ENCODE measurements around the gene AVP. TPM values are rescaled to one million over a fixed set of nuclear protein-coding genes. Genes with fewer than 3 reads are reported as not detected.

Gene AVP
- total and polyA plus RNA-seq, 9 of the 15 experiments (the other 6 are each of a cell fraction or from before 2014, with no cell fraction given) = not detected

DNA sequence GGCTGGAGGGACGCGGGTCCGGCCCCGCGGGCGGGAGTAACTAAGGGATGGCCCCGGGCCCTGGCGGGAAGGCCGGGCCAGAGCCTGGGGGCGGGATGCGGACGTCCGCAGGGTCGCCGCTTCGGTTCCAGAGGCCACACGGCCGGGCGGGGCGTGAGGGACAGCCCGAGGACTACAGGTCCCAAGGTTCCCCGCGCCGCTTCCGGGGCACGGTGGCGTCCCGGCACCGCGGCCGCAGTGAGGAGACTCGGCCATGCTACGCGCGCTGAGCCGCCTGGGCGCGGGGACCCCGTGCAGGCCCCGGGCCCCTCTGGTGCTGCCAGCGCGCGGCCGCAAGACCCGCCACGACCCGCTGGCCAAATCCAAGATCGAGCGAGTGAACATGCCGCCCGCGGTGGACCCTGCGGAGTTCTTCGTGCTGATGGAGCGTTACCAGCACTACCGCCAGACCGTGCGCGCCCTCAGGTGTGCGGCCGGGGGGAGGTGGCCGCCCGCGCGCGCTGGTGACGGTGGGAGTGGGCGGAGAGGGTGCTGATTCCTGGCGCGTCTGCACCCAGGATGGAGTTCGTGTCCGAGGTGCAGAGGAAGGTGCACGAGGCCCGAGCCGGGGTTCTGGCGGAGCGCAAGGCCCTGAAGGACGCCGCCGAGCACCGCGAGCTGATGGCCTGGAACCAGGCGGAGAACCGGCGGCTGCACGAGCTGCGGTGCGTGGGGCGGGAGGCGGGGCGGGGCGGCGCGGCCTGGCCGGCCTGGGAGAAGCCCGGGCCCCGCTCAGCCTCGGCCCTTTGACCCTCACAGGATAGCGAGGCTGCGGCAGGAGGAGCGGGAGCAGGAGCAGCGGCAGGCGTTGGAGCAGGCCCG lies 38.5 kb downstream of the AVP start, which contains the start of gene MRPS26 (continued):
- TF ChIP-seq, protein P1, sequence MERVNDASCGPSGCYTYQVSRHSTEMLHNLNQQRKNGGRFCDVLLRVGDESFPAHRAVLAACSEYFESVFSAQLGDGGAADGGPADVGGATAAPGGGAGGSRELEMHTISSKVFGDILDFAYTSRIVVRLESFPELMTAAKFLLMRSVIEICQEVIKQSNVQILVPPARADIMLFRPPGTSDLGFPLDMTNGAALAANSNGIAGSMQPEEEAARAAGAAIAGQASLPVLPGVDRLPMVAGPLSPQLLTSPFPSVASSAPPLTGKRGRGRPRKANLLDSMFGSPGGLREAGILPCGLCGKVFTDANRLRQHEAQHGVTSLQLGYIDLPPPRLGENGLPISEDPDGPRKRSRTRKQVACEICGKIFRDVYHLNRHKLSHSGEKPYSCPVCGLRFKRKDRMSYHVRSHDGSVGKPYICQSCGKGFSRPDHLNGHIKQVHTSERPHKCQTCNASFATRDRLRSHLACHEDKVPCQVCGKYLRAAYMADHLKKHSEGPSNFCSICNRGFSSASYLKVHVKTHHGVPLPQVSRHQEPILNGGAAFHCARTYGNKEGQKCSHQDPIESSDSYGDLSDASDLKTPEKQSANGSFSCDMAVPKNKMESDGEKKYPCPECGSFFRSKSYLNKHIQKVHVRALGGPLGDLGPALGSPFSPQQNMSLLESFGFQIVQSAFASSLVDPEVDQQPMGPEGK (CRISPR knock-in tag; IDR thresholded peaks at IDR 0.05; ENCODE audit: borderline replicate concordance) = no peak
- no peak for TF ChIP-seq ZNF165 (CRISPR knock-in tag; IDR thresholded peaks at IDR 0.05; ENCODE audit: borderline replicate concordance)
- TF ChIP-seq EP400 (IDR thresholded peaks at IDR 0.05) = peak; percentile 79
- TF ChIP-seq HNRNPUL1 (IDR thresholded peaks at IDR 0.05; ENCODE audit: low read length) = no peak
- TF ChIP-seq GABPB2 (CRISPR knock-in tag; conservative IDR thresholded peaks at IDR 0.05) = no peak
- TF ChIP-seq, protein P2, sequence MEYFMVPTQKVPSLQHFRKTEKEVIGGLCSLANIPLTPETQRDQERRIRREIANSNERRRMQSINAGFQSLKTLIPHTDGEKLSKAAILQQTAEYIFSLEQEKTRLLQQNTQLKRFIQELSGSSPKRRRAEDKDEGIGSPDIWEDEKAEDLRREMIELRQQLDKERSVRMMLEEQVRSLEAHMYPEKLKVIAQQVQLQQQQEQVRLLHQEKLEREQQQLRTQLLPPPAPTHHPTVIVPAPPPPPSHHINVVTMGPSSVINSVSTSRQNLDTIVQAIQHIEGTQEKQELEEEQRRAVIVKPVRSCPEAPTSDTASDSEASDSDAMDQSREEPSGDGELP (CRISPR knock-in tag; IDR thresholded peaks at IDR 0.05; ENCODE audit: borderline replicate concordance) = peak; percentile 81; the same call in 1 of the 2 replicates
- no peak for TF ChIP-seq PPARD (CRISPR knock-in tag; IDR thresholded peaks at IDR 0.05)
- no peak for TF ChIP-seq TRIM28 (IDR thresholded peaks at IDR 0.05)
- TF ChIP-seq PTTG1 (tag; IDR thresholded peaks at IDR 0.05; ENCODE audit: low read depth) = no peak
- no peak for TF ChIP-seq NFE2 (IDR thresholded peaks at IDR 0.05; ENCODE audit: low read depth)
- TF ChIP-seq, protein P3, sequence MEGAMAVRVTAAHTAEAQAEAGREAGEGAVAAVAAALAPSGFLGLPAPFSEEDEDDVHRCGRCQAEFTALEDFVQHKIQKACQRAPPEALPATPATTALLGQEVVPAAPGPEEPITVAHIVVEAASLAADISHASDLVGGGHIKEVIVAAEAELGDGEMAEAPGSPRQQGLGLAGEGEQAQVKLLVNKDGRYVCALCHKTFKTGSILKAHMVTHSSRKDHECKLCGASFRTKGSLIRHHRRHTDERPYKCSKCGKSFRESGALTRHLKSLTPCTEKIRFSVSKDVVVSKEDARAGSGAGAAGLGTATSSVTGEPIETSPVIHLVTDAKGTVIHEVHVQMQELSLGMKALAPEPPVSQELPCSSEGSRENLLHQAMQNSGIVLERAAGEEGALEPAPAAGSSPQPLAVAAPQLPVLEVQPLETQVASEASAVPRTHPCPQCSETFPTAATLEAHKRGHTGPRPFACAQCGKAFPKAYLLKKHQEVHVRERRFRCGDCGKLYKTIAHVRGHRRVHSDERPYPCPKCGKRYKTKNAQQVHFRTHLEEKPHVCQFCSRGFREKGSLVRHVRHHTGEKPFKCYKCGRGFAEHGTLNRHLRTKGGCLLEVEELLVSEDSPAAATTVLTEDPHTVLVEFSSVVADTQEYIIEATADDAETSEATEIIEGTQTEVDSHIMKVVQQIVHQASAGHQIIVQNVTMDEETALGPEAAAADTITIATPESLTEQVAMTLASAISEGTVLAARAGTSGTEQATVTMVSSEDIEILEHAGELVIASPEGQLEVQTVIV (CRISPR knock-in tag; IDR thresholded peaks at IDR 0.05; ENCODE audit: borderline replicate concordance) = no peak
- 0 out of 2 replicates have a peak, but pooled peaks have one; percentile 26 for TF ChIP-seq POLR2AphosphoS5 (IDR thresholded peaks at IDR 0.05; ENCODE audit: control insufficient read depth, insufficient read depth, low read depth, low read length)
- TF ChIP-seq, protein P4, sequence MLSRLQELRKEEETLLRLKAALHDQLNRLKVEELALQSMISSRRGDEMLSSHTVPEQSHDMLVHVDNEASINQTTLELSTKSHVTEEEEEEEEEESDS (CRISPR knock-in tag; IDR thresholded peaks at IDR 0.05) = no peak
- TF ChIP-seq, protein P5, sequence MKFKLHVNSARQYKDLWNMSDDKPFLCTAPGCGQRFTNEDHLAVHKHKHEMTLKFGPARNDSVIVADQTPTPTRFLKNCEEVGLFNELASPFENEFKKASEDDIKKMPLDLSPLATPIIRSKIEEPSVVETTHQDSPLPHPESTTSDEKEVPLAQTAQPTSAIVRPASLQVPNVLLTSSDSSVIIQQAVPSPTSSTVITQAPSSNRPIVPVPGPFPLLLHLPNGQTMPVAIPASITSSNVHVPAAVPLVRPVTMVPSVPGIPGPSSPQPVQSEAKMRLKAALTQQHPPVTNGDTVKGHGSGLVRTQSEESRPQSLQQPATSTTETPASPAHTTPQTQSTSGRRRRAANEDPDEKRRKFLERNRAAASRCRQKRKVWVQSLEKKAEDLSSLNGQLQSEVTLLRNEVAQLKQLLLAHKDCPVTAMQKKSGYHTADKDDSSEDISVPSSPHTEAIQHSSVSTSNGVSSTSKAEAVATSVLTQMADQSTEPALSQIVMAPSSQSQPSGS (CRISPR knock-in tag; IDR thresholded peaks at IDR 0.05) = no peak
- TF ChIP-seq POU5F1 (IDR thresholded peaks at IDR 0.05; ENCODE audit: borderline replicate concordance, low read depth, low read length, partially characterized antibody) = no peak
- peak; percentile 74 for TF ChIP-seq SUPT5H (IDR thresholded peaks at IDR 0.05)
- no peak for TF ChIP-seq SMAD2 (IDR thresholded peaks at IDR 0.05; ENCODE audit: low read depth, low read length)
- TF ChIP-seq TAF15 (IDR thresholded peaks at IDR 0.05; ENCODE audit: low read depth, low read length) = no peak
- no peak for TF ChIP-seq CC2D1A (IDR thresholded peaks at IDR 0.05)
- 0 out of 2 replicates have a peak, but pooled peaks have one; percentile 9 for TF ChIP-seq ZBED1 (IDR thresholded peaks at IDR 0.05)
- no peak for TF ChIP-seq ZNF707 (CRISPR knock-in tag; conservative IDR thresholded peaks at IDR 0.05)
- TF ChIP-seq ZNF146 (CRISPR knock-in tag; IDR thresholded peaks at IDR 0.05; ENCODE audit: unreplicated experiment) = no peak

All from K562 (cell line).